GM21390 (cell line): ENCODE measurements around the gene FAM222A.

Experiments used
- ATAC-seq: cut with Tn5 transposase; IDR thresholded peaks from one replicate; pipeline ENCODE4 v1.9.1; 2021; ENCODE audit not compliant: unreplicated experiment

Gene FAM222A

DNA sequence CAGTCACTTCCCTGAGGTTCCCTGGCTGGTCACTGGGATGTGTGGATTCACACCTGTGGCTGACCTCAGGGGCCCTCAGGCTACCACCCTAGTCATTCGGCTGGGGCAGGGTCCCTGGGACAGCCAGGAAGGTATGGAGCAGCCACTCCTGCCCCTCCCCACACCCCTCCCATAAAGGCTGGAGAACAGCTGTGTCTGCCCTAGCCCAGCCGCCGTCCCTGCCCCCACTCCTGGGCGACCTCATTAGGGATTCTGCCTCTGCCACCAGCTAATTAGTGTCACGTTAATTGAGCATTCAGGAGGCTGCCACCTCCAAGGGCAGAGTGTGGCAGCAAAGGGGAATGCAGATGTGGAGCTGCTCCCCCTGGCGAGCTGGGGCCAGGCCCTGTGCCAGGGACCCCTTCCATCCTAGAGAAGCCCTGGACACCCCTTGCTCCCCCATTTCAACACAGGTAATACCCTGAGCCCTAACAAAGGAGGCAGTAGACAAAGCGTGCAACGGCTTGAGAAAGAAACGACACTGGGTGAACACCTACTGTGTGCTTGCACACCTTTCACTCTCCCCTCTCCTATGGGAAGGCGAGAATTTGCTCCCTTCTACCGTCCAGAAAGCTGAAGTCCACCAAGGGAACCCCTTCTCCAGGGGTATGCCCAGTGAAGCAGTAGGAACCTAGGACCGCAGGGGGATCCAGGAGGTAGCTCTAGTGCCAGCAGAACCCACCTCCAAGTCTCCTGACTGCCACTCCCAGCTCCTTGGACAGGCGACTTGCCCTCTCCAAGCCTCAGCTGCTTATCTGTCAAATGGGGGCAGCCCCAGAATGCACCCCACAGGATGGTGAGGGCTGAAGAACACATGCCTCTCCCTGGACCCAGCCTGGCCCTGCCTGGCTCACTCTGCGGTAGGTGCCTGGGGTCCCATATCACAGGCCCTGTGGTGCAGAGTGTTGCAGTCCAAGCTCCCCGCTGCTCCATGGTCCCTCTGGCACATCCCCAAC, 45.1 kb downstream of the FAM222A start:
- ATAC-seq: no peak

- no peak for ATAC-seq
These were observed 46.0 kb downstream of the FAM222A start for GRCh38 chr12:109759595-109759994.

DNA sequence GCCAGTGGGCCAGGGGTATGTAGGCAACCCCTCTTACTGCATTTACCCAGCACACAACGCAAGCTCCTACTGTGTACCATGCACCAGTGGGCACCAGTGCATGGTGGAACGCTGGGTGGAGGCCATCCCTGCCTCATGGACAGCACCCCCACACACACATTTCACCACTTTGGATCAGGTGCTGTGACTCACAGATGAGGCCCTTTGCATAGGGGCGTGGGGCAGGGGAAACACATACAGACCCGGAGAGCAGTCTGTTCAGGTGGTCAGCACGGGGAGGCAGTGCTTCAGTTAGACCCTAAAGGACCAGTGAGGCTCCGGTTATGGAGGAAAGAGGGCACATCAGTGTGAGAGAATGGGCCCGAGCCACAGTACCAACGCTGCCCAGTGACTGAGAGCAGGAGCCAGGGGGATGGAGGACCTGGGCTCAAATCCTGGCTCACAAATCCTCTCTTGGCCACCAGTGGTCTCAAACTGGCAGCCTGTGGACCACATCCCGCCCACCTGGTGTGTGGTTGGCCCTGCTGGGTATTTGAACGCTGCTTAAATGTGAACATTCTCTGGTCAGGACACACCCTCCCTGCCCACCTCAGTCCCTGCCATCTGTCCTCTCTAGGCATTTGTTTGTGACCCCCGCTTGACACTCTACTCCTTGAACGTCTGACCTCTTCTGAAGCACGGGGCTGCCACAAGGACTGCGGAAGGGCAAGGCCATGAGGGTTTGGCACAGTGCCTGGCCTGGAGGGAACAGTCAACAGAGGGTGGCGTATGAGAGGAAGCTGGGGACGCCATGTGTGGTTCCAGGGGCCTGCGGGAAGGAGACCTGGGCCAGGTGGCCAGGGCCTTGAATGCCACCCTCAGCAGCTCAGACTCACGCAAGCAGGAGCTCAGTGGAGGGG, 46.7 kb downstream of the FAM222A start:
- ATAC-seq: no peak

DNA sequence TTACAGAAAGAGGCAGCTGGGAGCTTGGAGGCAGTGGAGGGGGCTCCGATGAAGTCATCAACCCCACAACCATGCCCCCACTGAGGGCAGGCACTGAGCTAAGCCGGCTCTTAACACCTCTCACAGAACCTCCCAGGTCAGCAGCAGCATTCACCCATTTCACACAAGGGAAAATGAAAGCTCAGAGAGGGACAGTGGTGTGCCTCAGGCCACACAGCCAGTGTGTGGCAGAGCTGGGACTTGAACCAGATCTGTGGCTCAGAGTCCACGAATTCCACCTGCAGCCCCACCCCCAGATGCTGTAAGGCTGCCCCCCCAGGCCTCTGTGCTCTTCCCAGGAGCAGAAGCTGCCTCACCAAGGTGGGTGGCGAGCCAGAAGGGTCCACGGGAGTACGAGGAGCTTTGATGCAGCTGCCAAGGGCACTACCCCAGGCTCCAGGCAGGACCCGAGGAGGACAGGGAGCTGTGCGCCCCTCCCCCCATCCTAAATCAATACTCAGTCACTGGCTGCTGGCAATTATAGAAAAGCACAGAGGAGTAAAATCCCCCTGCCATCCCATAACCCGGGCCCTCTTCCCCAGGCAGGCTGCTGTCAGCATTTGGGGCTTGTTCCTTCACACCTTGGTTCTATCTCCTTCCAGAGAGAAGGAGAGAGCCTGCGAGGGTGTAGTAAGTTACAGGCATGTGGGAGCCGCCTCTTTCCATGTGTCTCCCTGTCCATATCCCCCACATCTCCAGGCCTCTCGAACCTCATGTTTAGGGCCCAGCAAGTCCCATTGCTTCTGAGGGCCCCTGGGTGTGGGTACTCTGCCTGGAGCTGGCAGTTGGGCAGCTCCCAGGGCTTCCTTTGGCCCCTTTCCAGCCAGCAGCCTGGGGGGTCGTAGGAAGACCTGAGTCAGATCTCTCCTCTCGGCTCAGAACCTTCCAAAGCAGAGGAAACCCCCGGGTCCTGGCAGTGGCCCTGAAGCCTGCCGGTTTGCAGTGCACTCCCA, 47.6 kb downstream of the FAM222A start:
- no peak for ATAC-seq

DNA sequence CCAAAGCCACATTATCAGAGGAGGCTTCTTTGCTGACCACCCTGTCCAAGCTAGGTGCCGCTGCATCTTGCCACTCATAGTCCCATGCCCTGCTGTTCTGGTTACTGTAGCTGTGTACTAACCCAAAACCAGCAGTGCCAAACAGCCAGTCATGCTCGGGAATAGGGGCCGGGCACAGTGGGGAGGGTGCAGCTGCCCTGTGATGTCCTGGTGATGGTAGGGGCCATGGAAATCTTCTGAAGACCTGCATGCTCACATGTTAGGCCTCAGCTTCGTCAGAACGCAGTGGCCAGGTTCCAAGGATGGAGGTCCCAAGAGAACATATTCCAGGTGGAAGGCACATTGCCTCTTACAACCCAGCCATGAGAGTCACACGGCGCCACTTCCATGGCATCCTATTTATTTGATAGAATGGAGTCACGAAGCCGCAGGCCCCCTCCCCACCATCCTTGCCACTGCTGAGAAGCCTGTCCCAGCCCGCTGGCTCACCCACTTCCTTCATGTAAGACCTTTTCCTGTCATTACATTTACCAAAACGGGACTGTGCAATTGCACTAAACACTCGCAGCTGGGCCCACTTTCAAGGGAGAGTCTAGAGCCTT, 48.5 kb downstream of the FAM222A start:
- ATAC-seq: no peak

GRCh38 chr12:109762673-109763191, 49.1 kb downstream of the FAM222A start:
- ATAC-seq: no peak

DNA sequence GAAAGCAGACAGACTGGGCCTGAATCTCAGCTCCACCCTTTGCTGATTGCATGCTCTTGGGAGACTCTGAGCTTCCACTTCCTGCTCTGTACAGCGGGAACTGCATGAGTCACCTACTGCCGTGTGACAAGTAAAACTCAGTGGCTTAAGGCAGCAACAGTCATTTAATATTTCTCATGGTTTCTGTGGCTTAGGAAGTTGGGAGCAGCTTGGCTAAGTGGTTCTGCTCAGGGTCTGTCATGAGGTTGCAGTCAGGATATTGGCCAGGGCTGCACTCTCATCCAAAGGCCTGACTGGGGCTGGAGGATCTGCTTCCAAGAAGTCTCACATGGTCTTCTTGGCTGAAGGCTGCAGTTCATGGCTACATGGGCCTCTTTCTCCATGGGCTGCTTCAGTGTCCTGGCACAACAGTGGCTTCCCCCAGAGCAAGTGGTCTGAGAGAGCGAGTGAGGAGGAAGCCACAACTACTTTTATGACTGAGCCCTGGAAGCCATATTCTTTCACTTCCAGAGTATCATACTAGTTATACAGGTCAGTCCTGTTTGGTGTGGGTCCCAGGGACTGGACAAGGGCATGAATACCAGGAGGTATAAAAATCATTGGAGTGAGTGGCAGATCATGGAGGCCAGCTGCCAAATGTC, 49.7 kb downstream of the FAM222A start:
- no peak for ATAC-seq

GRCh38 chr12:109764123-109764522, 50.5 kb downstream of the FAM222A start:
- ATAC-seq: no peak

DNA sequence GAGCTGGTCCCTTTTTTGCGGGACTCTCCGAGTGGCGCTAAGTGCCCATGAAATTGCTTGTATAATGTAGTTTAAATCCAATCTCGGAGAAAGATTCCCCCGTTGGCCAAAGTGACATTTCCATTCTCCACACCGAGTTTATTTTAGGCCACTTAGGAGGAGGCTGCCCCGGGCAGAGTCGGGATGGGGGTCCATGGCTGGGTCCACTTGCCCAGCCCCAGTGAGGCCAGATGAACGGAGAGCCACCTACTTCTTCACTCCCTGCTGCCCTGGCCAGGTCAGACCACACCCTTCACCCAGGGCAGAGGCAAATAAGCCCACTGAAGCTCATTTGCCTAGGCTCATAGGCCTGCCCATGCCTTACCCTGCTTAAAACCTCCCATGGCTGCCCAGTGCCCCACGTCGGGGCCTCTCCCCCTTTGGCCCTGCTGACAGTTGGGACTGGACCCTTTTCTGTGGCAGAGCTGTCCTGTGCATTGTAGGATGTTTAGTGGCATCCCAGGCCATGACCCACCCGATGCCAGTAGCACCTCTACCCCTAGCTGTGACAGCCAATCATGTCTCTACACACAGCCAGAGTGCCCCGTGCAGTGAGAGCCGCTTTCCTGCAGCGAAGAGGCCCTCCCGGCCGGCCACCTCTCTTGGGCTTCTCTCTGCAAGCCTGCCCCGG, 51.3 kb downstream of the FAM222A start:
- ATAC-seq: no peak

DNA sequence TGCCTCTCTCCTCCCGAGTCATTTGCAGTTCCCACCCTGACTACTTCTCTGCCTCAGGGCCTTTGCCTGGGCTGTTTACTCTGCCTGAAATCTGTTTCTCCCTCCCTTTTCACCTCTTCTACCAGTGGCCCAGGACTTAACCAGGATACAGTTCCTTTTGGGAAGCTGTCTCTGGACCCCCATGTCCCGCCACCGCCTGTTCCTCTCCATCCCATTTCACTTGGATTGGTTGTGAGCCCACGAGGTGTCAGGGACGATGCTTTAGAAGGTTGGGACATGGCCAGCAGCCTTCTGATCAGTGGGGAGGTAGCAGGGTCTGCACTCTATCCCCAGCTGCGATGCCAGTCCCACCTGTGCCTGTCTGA, 51.8 kb downstream of the FAM222A start:
- ATAC-seq: no peak

DNA sequence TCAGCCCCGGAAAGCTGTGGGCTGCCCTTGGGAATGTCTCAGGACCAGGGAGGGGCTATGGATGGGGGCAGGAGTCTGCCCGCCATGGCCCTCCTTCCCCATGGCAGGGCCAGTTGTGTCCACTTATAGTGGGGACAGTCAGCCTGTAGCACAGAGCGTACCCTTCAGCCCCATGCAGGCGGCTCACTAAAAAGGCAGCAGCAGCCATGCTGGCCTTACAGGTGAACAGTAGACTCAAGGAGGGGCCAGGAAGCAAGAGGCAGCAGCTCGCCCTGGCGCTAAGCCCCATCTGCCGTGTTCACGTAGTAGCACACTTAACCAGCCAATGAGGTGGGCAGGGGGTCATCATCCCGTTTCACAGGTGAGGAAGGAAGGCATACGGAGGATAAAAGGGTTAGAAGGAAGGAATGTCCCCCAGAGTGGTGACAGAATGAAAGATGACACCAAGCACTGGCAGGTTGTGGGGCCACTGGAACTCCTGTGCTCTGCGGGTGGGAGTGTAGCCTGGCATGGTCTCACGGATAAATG, 52.7 kb downstream of the FAM222A start:
- no peak for ATAC-seq

- ATAC-seq: no peak
These were observed 53.8 kb downstream of the FAM222A start for GRCh38 chr12:109767456-109767855.

GRCh38 chr12:109767991-109768900, 54.6 kb downstream of the FAM222A start:
- no peak for ATAC-seq

GRCh38 chr12:109768901-109769670, 55.5 kb downstream of the FAM222A start:
- no peak for ATAC-seq

- no peak for ATAC-seq
These were observed 56.7 kb downstream of the FAM222A start for GRCh38 chr12:109770104-109770860.
